ENCODE results near the gene TMEM52.

TMEM52 gene

GRCh38 chr1:1895456-1896336 lies 23.4 kb downstream of the TMEM52 start:
- no peak for DNase-seq
- no peaks in the 10 kb centered on the region for H3K27me3 Mint-ChIP-seq (ENCODE audit: low read depth, poor library complexity)
- H3K9me3 Mint-ChIP-seq: no peaks in the 10 kb centered on the region
- peaks cover 46% of the 10 kb centered on the region for H3K4me1 Mint-ChIP-seq
- H3K4me3 Mint-ChIP-seq: no peak overlapping the region
- no peak for TF ChIP-seq CTCF (IDR thresholded peaks at IDR 0.05)
- no peak overlapping the region for H3K27ac Mint-ChIP-seq
- no peaks in the 10 kb centered on the region for H3K36me3 Mint-ChIP-seq (ENCODE audit: low read depth)

GRCh38 chr1:1895060-1895418 lies 24.0 kb downstream of the TMEM52 start:
- no peak for TF ChIP-seq CTCF (IDR thresholded peaks at IDR 0.05)
- Mint-ChIP-seq H3K36me3 (ENCODE audit: low read depth) (no peaks in the 10 kb centered on the region), H3K27ac (no peak overlapping the region), H3K9me3 (no peaks in the 10 kb centered on the region), H3K4me3 (no peak overlapping the region), H3K27me3 (ENCODE audit: low read depth, poor library complexity) (no peaks in the 10 kb centered on the region), H3K4me1 (peaks cover 46% of the 10 kb centered on the region)
- DNase-seq: no peak

GRCh38 chr1:1894354-1895059 lies 24.6 kb downstream of the TMEM52 start:
- Mint-ChIP-seq H3K9me3 (no peaks in the 10 kb centered on the region), H3K4me3 (no peak overlapping the region), H3K36me3 (ENCODE audit: low read depth) (no peaks in the 10 kb centered on the region), H3K4me1 (peaks cover 46% of the 10 kb centered on the region), H3K27me3 (ENCODE audit: low read depth, poor library complexity) (no peaks in the 10 kb centered on the region), H3K27ac (no peak overlapping the region)
- TF ChIP-seq CTCF (IDR thresholded peaks at IDR 0.05): no peak
- no peak for DNase-seq

- Mint-ChIP-seq H3K27me3 (ENCODE audit: low read depth, poor library complexity) (no peaks in the 10 kb centered on the region), H3K4me3 (no peak overlapping the region), H3K27ac (no peak overlapping the region), H3K36me3 (ENCODE audit: low read depth) (peaks cover 4% of the 10 kb centered on the region), H3K9me3 (peaks cover 3% of the 10 kb centered on the region), H3K4me1 (peaks cover 47% of the 10 kb centered on the region)
- DNase-seq: no peak
- no peak for TF ChIP-seq CTCF (IDR thresholded peaks at IDR 0.05)
Measured at GRCh38 chr1:1893997-1894353, 25.1 kb downstream of the TMEM52 start.

GRCh38 chr1:1893291-1893985 lies 25.6 kb downstream of the TMEM52 start:
- TF ChIP-seq CTCF (IDR thresholded peaks at IDR 0.05): no peak
- Mint-ChIP-seq H3K27me3 (ENCODE audit: low read depth, poor library complexity) (no peaks in the 10 kb centered on the region), H3K9me3 (peaks cover 7% of the 10 kb centered on the region), H3K4me1 (peaks cover 51% of the 10 kb centered on the region), H3K4me3 (peak overlapping the region; percentile 61), H3K36me3 (ENCODE audit: low read depth) (peaks cover 9% of the 10 kb centered on the region), H3K27ac (no peak overlapping the region)
- DNase-seq: no peak
